Ramos (cell line): ENCODE measurements around the gene ANKMY1.

Experiments
- in situ Hi-C: fragments of 300-500 bp; cut with MboI; formaldehyde crosslinking; loops from one replicate; pipeline ENCODE4 v1.14.3; 2022; ENCODE audit warnings: low sequenced_read_pairs; ENCODE audit not compliant: unreplicated experiment

ANKMY1 gene

GRCh38 chr2:240465268-240465764 lies 92.5 kb downstream of the ANKMY1 start:
- in situ Hi-C loops = no loop called here

- in situ Hi-C loops = no loop called here
Observed at GRCh38 chr2:240464514-240465241, 93.1 kb downstream of the ANKMY1 start.

GRCh38 chr2:240463866-240464481 lies 93.8 kb downstream of the ANKMY1 start:
- in situ Hi-C loops = no loop called here

GRCh38 chr2:240463274-240463865 lies 94.4 kb downstream of the ANKMY1 start:
- in situ Hi-C loops = no loop called here

- in situ Hi-C loops = no loop called here
Observed at GRCh38 chr2:240462707-240463273, 95.0 kb downstream of the ANKMY1 start.

- in situ Hi-C loops = no loop called here
Observed at GRCh38 chr2:240462073-240462706, 95.6 kb downstream of the ANKMY1 start.

GRCh38 chr2:240461471-240462072 lies 96.2 kb downstream of the ANKMY1 start:
- in situ Hi-C loops = no loop called here

- in situ Hi-C loops = no loop called here
Observed at GRCh38 chr2:240460781-240461431, 96.9 kb downstream of the ANKMY1 start.

GRCh38 chr2:240460253-240460711 lies 97.5 kb downstream of the ANKMY1 start:
- in situ Hi-C loops = no loop called here

- in situ Hi-C loops = no loop called here
Observed at GRCh38 chr2:240459401-240460252, 98.2 kb downstream of the ANKMY1 start.

GRCh38 chr2:240458900-240459391 lies 98.8 kb downstream of the ANKMY1 start:
- in situ Hi-C loops = no loop called here

- in situ Hi-C loops = no loop called here
Observed at GRCh38 chr2:240458044-240458899, 99.5 kb downstream of the ANKMY1 start.

GRCh38 chr2:240457223-240458043 lies 100.4 kb downstream of the ANKMY1 start:
- in situ Hi-C loops = no loop called here

GRCh38 chr2:240456447-240457222 lies 101.2 kb downstream of the ANKMY1 start:
- in situ Hi-C loops = no loop called here

- in situ Hi-C loops = no loop called here
Observed at GRCh38 chr2:240455647-240456446, 101.9 kb downstream of the ANKMY1 start.
